Vagina (tissue), 2 donors: ENCODE data around the gene ST6GALNAC4. TPM values are rescaled to one million over a fixed set of nuclear protein-coding genes. Genes with fewer than 3 reads are reported as not detected.

Experiments
- DNase-seq, 2 donors: peaks; one replicate each; pipeline ENCODE4 v3.0.0-alpha.2; 2017; ENCODE audit errors: extremely low spot score in 2 of 2
- H3K27ac ChIP-seq: fragments of 200-600 bp; sonication (generic); one replicate; pipeline ENCODE4 v1.5.1; 2019
- H3K27me3 ChIP-seq: fragments of 200-600 bp; sonication (generic); one replicate; pipeline ENCODE4 v1.5.1; 2019
- H3K36me3 ChIP-seq, 2 donors: fragments of 200-600 bp; sonication (generic); one replicate each; pipeline ENCODE4 v1.5.1; 2017 to 2019
- H3K4me1 ChIP-seq: fragments of 200-600 bp; sonication (generic); one replicate; pipeline ENCODE4 v1.5.1; 2019
- H3K4me3 ChIP-seq, 2 donors: fragments of 200-600 bp; sonication (generic); 1 replicate in 1 of 2; 2 replicates in 1 of 2; pipeline ENCODE4 v1.5.1; 2016 to 2019
- H3K9me3 ChIP-seq: fragments of 200-600 bp; sonication (generic); one replicate; pipeline ENCODE4 v1.5.1; 2019
- POLR2A ChIP-seq, 2 donors: fragments of 450-650 bp; IDR thresholded peaks; one replicate each; pipeline ENCODE4 v1.6.1; 2017; ENCODE audit warnings: antibody characterized with exemption in 2 of 2, mild to moderate bottlenecking in 2 of 2, moderate library complexity in 2 of 2
- POLR2AphosphoS5 ChIP-seq, 2 donors: sonication (generic); formaldehyde crosslinking; IDR thresholded peaks; one replicate each; pipeline ENCODE4 v1.9.0; 2017; ENCODE audit warnings: antibody characterized with exemption in 2 of 2, mild to moderate bottlenecking in 2 of 2, low read depth in 1 of 2; ENCODE audit not compliant: insufficient read depth in 1 of 2
- intact Hi-C: fragments of 100-400 bp; cut with DNase I; formaldehyde crosslinking; loops from one replicate; pipeline ENCODE4 v1.15.1; 2023
- total RNA-seq: library from RNA; depleted of rRNA; stranded (reverse); fragments of >200 nt; gene quantifications from one replicate; pipeline ENCODE4 v1.2.3, GENCODE V29; 2016
- TF ChIP-seq, protein P1 (sequence below), 3 experiments: fragments of 450-650 bp in 2 of 3; fragments of 200-600 bp in 1 of 3; sonication (generic) in 1 of 3; IDR thresholded peaks; one replicate each; pipeline ENCODE4 v1.5.1; 2017 to 2019; ENCODE audit warnings: antibody characterized with exemption in 3 of 3, mild to moderate bottlenecking in 2 of 3, moderate library complexity in 2 of 3

ST6GALNAC4 gene
- total RNA-seq, 1 donor from 2014 or later = 33.1 TPM

DNA sequence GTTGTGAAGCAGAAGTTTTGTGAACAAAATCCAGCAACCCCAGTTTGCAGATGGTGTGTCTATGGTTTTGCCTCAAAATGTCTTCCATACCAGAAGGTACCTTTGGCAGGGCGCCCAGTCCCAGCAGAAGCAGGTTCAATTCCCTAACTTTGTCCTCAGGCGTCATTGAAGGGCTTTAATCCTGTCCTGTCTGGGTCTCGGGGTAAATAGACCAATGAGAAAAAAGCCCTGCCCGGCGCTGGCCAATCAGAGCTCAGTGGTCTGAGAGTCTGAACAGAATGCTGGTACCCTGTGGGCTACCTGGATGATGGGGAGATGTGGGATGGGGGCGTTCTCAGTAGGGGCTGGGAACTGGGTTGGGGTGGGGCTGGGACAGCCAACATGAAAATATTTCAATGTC lies 6.2 kb upstream of the ST6GALNAC4 start:
- no peak for TF ChIP-seq POLR2AphosphoS5 (IDR thresholded peaks at IDR 0.05; ENCODE audit: insufficient read depth in 1 of 2, low read depth in 1 of 2)
- Histone ChIP-seq H3K9me3 (no peaks in the 10 kb centered on the region), H3K27ac (no peak overlapping the region), H3K4me1 (peaks cover 49% of the 10 kb centered on the region), H3K4me3 (no peak overlapping the region), H3K27me3 (no peaks in the 10 kb centered on the region), H3K36me3 (no peaks in the 10 kb centered on the region)
- DNase-seq = no peak
- intact Hi-C loops = loop anchor here (5.0 to 10.0 kb wide), 2 partner anchors 336 to 418 kb away; no protein-coding TSS in a partner anchor

DNA sequence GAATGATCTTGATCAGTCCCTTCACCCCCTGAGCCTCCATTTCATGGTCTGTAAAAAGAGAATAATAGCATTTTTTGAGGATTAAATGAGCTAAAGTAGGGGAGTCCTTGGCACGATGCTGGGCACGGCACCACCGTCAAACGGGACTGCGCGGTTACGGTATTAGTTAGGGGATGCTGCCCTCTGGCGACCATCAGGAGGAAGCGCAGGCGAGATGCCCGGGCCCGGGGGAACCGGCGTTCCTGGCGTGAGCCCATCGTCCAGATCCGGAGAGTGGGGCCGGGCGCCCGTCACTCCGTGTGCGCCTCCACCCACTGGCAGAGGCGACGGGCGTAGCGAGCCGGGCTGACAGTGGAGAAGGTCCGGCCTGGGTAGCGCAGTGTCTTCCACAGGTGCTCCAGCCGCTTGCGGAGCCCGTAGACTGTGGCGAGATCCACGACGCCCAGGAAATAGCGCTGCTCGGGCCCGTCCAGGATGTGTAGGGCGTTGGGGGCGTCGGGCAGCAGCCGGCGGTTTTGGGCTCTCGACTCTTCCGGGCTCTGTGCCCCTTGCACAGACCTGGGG lies 4.8 kb upstream of the ST6GALNAC4 start:
- DNase-seq = no peak
- TF ChIP-seq POLR2AphosphoS5 (IDR thresholded peaks at IDR 0.05; ENCODE audit: insufficient read depth in 1 of 2, low read depth in 1 of 2) (peak; percentile 37 to 41), POLR2A (IDR thresholded peaks at IDR 0.05) (no peak)
- TF ChIP-seq, protein P1, sequence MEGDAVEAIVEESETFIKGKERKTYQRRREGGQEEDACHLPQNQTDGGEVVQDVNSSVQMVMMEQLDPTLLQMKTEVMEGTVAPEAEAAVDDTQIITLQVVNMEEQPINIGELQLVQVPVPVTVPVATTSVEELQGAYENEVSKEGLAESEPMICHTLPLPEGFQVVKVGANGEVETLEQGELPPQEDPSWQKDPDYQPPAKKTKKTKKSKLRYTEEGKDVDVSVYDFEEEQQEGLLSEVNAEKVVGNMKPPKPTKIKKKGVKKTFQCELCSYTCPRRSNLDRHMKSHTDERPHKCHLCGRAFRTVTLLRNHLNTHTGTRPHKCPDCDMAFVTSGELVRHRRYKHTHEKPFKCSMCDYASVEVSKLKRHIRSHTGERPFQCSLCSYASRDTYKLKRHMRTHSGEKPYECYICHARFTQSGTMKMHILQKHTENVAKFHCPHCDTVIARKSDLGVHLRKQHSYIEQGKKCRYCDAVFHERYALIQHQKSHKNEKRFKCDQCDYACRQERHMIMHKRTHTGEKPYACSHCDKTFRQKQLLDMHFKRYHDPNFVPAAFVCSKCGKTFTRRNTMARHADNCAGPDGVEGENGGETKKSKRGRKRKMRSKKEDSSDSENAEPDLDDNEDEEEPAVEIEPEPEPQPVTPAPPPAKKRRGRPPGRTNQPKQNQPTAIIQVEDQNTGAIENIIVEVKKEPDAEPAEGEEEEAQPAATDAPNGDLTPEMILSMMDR (IDR thresholded peaks at IDR 0.05) = peak; percentile 91 to 98 (median 96)
- intact Hi-C loops = loop anchor here (2.0 to 10.0 kb wide), 3 partner anchors 183 to 417 kb away; no protein-coding TSS in a partner anchor
- H3K27me3 ChIP-seq = no peaks in the 10 kb centered on the region
- H3K9me3 ChIP-seq = no peaks in the 10 kb centered on the region
- no peaks in the 10 kb centered on the region for H3K36me3 ChIP-seq
- H3K4me3 ChIP-seq = peak overlapping the region in 1 of 2 donors; percentile 35
- peak overlapping the region; percentile 3 for H3K27ac ChIP-seq
- peaks cover 45% of the 10 kb centered on the region for H3K4me1 ChIP-seq

DNA sequence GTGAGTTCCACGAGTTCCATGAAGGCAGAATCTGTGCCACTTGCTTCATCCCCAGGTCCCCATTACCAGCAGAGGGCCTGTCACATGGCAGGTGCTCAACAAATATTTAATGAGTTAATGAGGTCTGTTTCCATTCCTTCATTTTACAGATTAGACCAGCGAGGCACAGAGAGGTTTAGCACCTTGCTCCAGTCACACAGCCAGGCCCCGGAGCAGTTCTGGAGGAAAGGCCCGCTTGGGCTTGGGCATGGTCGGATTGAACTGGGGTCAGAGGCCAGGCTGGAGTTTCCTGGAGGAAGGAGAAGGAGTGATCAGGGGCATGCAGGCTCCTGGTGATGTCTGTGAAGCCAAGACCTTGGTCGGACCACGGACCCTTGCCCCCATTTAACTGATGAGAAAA lies 4.0 kb upstream of the ST6GALNAC4 start:
- intact Hi-C loops = loop anchor here (2.0 to 10.0 kb wide), 3 partner anchors 182 to 416 kb away; no protein-coding TSS in a partner anchor
- H3K27ac ChIP-seq = peak overlapping the region; percentile 3
- no peaks in the 10 kb centered on the region for H3K27me3 ChIP-seq
- DNase-seq = no peak
- H3K4me1 ChIP-seq = peaks cover 51% of the 10 kb centered on the region
- no peaks in the 10 kb centered on the region for H3K36me3 ChIP-seq
- H3K9me3 ChIP-seq = no peaks in the 10 kb centered on the region
- no peak for TF ChIP-seq POLR2A (IDR thresholded peaks at IDR 0.05)
- TF ChIP-seq, protein P1 (IDR thresholded peaks at IDR 0.05) = no peak
- TF ChIP-seq POLR2AphosphoS5 (IDR thresholded peaks at IDR 0.05; ENCODE audit: insufficient read depth in 1 of 2, low read depth in 1 of 2) = no peak
- H3K4me3 ChIP-seq = no peak overlapping the region

DNA sequence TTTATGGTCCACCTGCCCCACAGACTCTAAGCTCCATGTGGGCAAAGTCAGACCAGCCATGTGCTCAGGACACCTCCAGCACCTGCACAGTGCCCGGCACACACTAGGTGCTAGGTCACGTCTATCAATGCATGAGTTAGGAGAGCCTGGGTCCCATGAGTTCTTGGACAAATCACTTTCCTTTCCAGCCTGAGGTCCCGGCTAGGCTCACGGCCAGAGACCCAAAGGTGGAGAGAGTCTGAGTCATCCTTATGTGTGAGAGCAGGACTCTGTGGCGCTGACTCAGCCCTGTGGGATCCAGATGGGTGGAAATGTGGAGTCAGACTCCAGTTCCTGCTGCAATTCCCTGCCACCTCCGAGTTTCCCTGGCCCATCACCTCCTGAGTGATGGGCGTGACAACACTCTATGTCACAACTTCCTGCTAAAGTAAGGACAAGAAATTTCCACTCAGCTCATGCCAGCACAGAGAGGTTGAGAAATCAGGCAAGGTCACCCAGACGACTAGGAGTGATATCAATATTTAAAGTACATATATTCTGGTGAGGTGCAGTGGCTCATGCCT lies 2.5 kb upstream of the ST6GALNAC4 start:
- Histone ChIP-seq H3K36me3 (peaks cover 0 to 5% of the 10 kb centered on the region in 2 donors), H3K4me3 (no peak overlapping the region), H3K4me1 (peaks cover 65% of the 10 kb centered on the region), H3K27ac (peak overlapping the region; percentile 73), H3K27me3 (no peaks in the 10 kb centered on the region), H3K9me3 (no peaks in the 10 kb centered on the region)
- peak in 1 of 2 donors; percentile 99 for DNase-seq
- intact Hi-C loops = loop anchor here (5.0 kb wide), 1 partner anchor 132 kb away; the partner anchor contains the start of gene CDK9
- peak; percentile 84 to 97 for TF ChIP-seq POLR2AphosphoS5 (IDR thresholded peaks at IDR 0.05; ENCODE audit: insufficient read depth in 1 of 2, low read depth in 1 of 2)
- TF ChIP-seq, protein P1 (IDR thresholded peaks at IDR 0.05) = no peak

DNA sequence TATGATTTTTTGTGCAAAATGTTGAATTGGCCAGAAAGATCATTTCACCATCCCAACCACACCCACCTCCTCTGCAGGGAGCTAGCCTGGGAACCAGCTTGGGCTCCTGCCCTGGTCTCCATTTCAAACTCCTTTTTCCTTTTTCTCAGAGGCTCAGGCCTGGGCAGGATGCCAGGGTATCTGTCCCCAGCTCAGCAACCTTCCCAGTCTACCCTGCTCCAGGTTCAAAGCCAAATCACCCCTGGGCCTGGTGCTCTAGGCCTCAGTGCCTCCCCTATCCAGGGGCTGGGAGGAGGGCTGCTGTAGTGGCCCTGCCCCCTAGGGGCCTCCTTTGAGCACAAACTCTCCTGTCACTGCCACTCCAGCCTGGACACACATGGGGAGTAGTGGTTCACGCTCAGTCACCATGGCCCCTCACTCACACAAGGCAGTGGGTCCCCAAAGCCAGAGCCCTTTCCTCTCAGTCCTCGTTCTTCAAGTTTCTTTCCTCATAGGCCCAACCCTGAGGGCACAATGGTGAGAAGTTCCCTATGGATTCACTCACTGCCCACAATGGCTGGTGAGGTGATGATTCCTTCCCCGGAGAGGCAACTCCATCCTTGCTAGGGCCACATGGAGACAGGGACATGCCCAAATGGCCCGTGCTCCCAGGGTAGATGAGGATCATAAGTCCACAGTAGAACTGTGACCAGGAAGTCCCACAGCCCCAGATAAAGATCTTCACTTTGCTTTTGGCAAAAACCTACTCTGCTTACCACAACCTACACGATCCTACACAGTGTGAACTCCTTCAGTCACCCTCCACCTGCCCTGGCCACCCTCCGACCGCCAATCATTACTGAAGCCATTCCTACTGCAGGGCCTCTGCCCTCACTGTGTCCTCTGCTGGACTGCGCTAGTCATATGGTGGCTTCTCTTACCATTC lies 1.6 kb upstream of the ST6GALNAC4 start:
- Histone ChIP-seq H3K9me3 (no peaks in the 10 kb centered on the region), H3K27me3 (no peaks in the 10 kb centered on the region), H3K4me3 (no peak overlapping the region), H3K36me3 (peaks cover 0 to 5% of the 10 kb centered on the region in 2 donors), H3K4me1 (peaks cover 65% of the 10 kb centered on the region), H3K27ac (peak overlapping the region; percentile 73)
- DNase-seq = no peak
- intact Hi-C loops = loop anchor here (5.0 kb wide), 1 partner anchor 131 kb away; the partner anchor contains the start of gene CDK9
- no peak for TF ChIP-seq POLR2A (IDR thresholded peaks at IDR 0.05)
- TF ChIP-seq, protein P1 (IDR thresholded peaks at IDR 0.05) = no peak
- no peak for TF ChIP-seq POLR2AphosphoS5 (IDR thresholded peaks at IDR 0.05; ENCODE audit: insufficient read depth in 1 of 2, low read depth in 1 of 2)
